A673 (cell line): ENCODE measurements around the gene RAE1. TPM values are rescaled to one million over a fixed set of nuclear protein-coding genes. Genes with fewer than 3 reads are reported as not detected.

ENCODE experiments used
- BruUV-seq: library from RNA; stranded (reverse); fragments of 400-500 nt; replicated peaks from 2 replicates; lab custom pipeline; 2021; lab: Mats Ljungman, UMichigan
- CTCF ChIA-PET: fragments of 300-600 bp; sonication (Branson Sonifier 250); formaldehyde crosslinking; loops from one replicate; lab custom pipeline; 2022; ENCODE audit warnings: antibody characterized with exemption; lab: Charles Lee
- POLR2A ChIA-PET: fragments of 300-600 bp; sonication (Branson Sonifier 250); formaldehyde crosslinking; loops from one replicate; lab custom pipeline; 2022; ENCODE audit warnings: antibody characterized with exemption; ENCODE audit not compliant: low non-redundant PET; lab: Charles Lee
- DNase-seq: peaks from one replicate; pipeline ENCODE4 v3.0.0-alpha.2; 2015; ENCODE audit warnings: low spot score
- H3K27ac ChIP-seq: fragments of 200-600 bp; sonication (generic); 2 replicates; pipeline ENCODE4 v1.5.1; 2016; ENCODE audit warnings: mixed run types, low read depth, mild to moderate bottlenecking, mixed read lengths, antibody characterized with exemption, low read length; ENCODE audit not compliant: poor library complexity, severe bottlenecking
- H3K27me3 ChIP-seq: fragments of 200-600 bp; sonication (generic); replicated peaks from 2 replicates; pipeline ENCODE4 v1.6.1; 2017; ENCODE audit warnings: mixed run types, low read depth, mild to moderate bottlenecking, mixed read lengths, antibody characterized with exemption, low read length; ENCODE audit not compliant: insufficient read depth, poor library complexity
- H3K36me3 ChIP-seq: fragments of 200-600 bp; sonication (generic); 2 replicates; pipeline ENCODE4 v1.6.1; 2016; ENCODE audit warnings: mixed run types, mild to moderate bottlenecking, mixed read lengths, antibody characterized with exemption, low read length; ENCODE audit not compliant: insufficient read depth, poor library complexity, severe bottlenecking
- H3K4me1 ChIP-seq: fragments of 200-600 bp; sonication (generic); 2 replicates; pipeline ENCODE4 v1.6.1; 2017; ENCODE audit warnings: mixed run types, mild to moderate bottlenecking, mixed read lengths, antibody characterized with exemption, low read length; ENCODE audit not compliant: insufficient read depth, poor library complexity, severe bottlenecking
- H3K4me3 ChIP-seq: fragments of 200-600 bp; sonication (generic); 2 replicates; pipeline ENCODE4 v1.5.1; 2016; ENCODE audit warnings: low read depth, mixed run types, mild to moderate bottlenecking, mixed read lengths, low read length; ENCODE audit not compliant: poor library complexity, severe bottlenecking
- H3K9me3 ChIP-seq: fragments of 200-600 bp; sonication (generic); 2 replicates; pipeline ENCODE4 v1.6.1; 2016; ENCODE audit warnings: mixed run types, low read depth, mild to moderate bottlenecking, mixed read lengths, antibody characterized with exemption, low read length; ENCODE audit not compliant: poor library complexity, severe bottlenecking
- CTCF ChIP-seq: fragments of 300-800, 200-600 bp; sonication (generic); conservative IDR thresholded peaks from 2 replicates; pipeline ENCODE4 v1.5.1; 2017; ENCODE audit warnings: low read depth, mild to moderate bottlenecking, antibody characterized with exemption, low read length, moderate library complexity, mixed read lengths
- EZH2 ChIP-seq: fragments of 200-600 bp; sonication (generic); IDR thresholded peaks from 2 replicates; pipeline ENCODE4 v1.6.1; 2017; ENCODE audit warnings: borderline replicate concordance, low read depth, mild to moderate bottlenecking, mixed read lengths, antibody characterized with exemption, low read length; ENCODE audit not compliant: poor library complexity, severe bottlenecking
- intact Hi-C: fragments of 100-400 bp; cut with micrococcal nuclease; formaldehyde crosslinking; loops from one replicate; pipeline ENCODE4 v1.10.0; 2022; ENCODE audit not compliant: unreplicated experiment
- total RNA-seq: library from RNA; stranded (reverse); gene quantifications from 2 replicates; pipeline ENCODE4 v1.2.3, GENCODE V29; 2021

Gene RAE1
- total RNA-seq, 1 experiment from 2014 or later, result 70.9 TPM

GRCh38 chr20:57330998-57331397 is 20.1 kb upstream of the RAE1 start:
- no peak for DNase-seq
- ChIA-PET POLR2A (no interaction called here), CTCF (no interaction called here)
- Histone ChIP-seq H3K36me3 (no peaks in the 10 kb centered on the region), H3K27ac (no peak overlapping the region), H3K9me3 (no peaks in the 10 kb centered on the region), H3K27me3 (peaks cover 64% of the 10 kb centered on the region), H3K4me1 (no peaks in the 10 kb centered on the region), H3K4me3 (no peak overlapping the region)
- no TSS peak for BruUV-seq
- TF ChIP-seq EZH2 (no peak), CTCF (no peak)
- intact Hi-C loops, result no loop called here

GRCh38 chr20:57332105-57333089 is 18.7 kb upstream of the RAE1 start:
- Histone ChIP-seq H3K9me3 (no peaks in the 10 kb centered on the region), H3K36me3 (no peaks in the 10 kb centered on the region), H3K27me3 (peaks cover 75% of the 10 kb centered on the region), H3K4me1 (no peaks in the 10 kb centered on the region), H3K4me3 (no peak overlapping the region), H3K27ac (no peak overlapping the region)
- CTCF ChIA-PET, result no interaction called here
- intact Hi-C loops, result no loop called here
- POLR2A ChIA-PET, result interaction anchor here (0.7 kb wide), 1 partner anchor 271 kb away, joined by 3 read pairs; no protein-coding TSS in a partner anchor
- BruUV-seq, result no TSS peak
- no peak for DNase-seq
- no peak; the same call in 1 of the 2 replicates for TF ChIP-seq CTCF
- TF ChIP-seq EZH2, result no peak

GRCh38 chr20:57335392-57335791 is 15.7 kb upstream of the RAE1 start:
- ChIA-PET CTCF (no interaction called here), POLR2A (no interaction called here)
- peaks cover 78% of the 10 kb centered on the region for H3K27me3 ChIP-seq

More at GRCh38 chr20:57335392-57335791, 15.7 kb upstream of the RAE1 start:
- Histone ChIP-seq H3K9me3 (no peaks in the 10 kb centered on the region), H3K4me1 (no peaks in the 10 kb centered on the region), H3K36me3 (no peaks in the 10 kb centered on the region), H3K27ac (no peak overlapping the region), H3K4me3 (no peak overlapping the region)
- intact Hi-C loops, result no loop called here
- TF ChIP-seq CTCF (no peak; the same call in 1 of the 2 replicates), EZH2 (no peak)
- peak; percentile 28 for DNase-seq
- no TSS peak for BruUV-seq
